OCI-LY7 (cell line): ENCODE results near the gene PFKL.

Experiments
- EZH2phosphoT487 ChIP-seq: fragments of 200-600 bp; sonication (generic); IDR thresholded peaks from 2 replicates; pipeline ENCODE4 v1.6.1; 2018; ENCODE audit warnings: low read depth, borderline replicate concordance, mild to moderate bottlenecking, mixed run types, antibody characterized with exemption, low read length, moderate library complexity, mixed read lengths
- TF ChIP-seq, protein P1 (sequence below): fragments of 200-600 bp; sonication (generic); conservative IDR thresholded peaks from 2 replicates; pipeline ENCODE4 v1.5.1; 2014; ENCODE audit warnings: mild to moderate bottlenecking, antibody characterized with exemption, low read length, moderate library complexity, mixed read lengths

DNA sequence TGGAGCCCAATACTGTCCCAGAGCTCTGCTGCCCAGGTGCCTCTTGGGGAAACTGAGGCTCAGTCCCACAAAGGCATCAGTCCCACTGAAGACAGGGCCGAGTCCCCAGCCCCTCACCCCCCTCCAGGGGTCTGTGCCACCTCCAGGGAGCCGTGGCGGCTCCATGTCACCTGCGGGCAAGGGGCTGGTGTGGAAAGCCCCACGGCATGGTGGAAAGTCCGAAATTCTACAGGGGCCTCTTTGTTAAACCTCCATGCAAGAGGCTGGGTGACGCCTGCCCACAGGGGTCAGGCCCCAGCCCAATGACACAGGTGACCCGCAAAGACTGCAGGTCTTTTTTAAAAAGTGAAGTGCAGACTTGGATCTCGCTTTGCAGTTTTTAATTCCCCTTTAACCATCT, 17.5 kb upstream of the PFKL start:
- TF ChIP-seq, protein P1, sequence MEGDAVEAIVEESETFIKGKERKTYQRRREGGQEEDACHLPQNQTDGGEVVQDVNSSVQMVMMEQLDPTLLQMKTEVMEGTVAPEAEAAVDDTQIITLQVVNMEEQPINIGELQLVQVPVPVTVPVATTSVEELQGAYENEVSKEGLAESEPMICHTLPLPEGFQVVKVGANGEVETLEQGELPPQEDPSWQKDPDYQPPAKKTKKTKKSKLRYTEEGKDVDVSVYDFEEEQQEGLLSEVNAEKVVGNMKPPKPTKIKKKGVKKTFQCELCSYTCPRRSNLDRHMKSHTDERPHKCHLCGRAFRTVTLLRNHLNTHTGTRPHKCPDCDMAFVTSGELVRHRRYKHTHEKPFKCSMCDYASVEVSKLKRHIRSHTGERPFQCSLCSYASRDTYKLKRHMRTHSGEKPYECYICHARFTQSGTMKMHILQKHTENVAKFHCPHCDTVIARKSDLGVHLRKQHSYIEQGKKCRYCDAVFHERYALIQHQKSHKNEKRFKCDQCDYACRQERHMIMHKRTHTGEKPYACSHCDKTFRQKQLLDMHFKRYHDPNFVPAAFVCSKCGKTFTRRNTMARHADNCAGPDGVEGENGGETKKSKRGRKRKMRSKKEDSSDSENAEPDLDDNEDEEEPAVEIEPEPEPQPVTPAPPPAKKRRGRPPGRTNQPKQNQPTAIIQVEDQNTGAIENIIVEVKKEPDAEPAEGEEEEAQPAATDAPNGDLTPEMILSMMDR, result no peak
- no peak for TF ChIP-seq EZH2phosphoT487
